H9 (cell line): ENCODE measurements around the gene RGS3. TPM values are rescaled to one million over a fixed set of nuclear protein-coding genes. Genes with fewer than 3 reads are reported as not detected.

ENCODE experiments used
- DNase-seq: peaks from one replicate; pipeline ENCODE4 v3.0.0-alpha.2; 2017
- H2AFZ ChIP-seq: one replicate; pipeline ENCODE4 v1.6.1; 2013; ENCODE audit warnings: mild to moderate bottlenecking, low read length, control low read depth, moderate library complexity
- H2AK5ac ChIP-seq: 2 replicates; pipeline ENCODE4 v1.6.1; 2013; ENCODE audit warnings: low read length, control low read depth, mixed read lengths; ENCODE audit not compliant: insufficient read length
- H2BK120ac ChIP-seq: one replicate; pipeline ENCODE4 v1.6.1; 2013; ENCODE audit warnings: low read depth, mild to moderate bottlenecking, low read length, control low read depth, inconsistent platforms; ENCODE audit not compliant: poor library complexity, severe bottlenecking
- H2BK12ac ChIP-seq: 2 replicates; pipeline ENCODE4 v1.6.1; 2013; ENCODE audit warnings: low read length, control low read depth, mixed read lengths, low read depth; ENCODE audit not compliant: insufficient read length
- H2BK15ac ChIP-seq: 2 replicates; pipeline ENCODE4 v1.6.1; 2013; ENCODE audit warnings: low read depth, low read length, control low read depth
- H2BK20ac ChIP-seq: one replicate; pipeline ENCODE4 v1.6.1; 2013; ENCODE audit warnings: low read depth, mild to moderate bottlenecking, low read length, control low read depth, inconsistent platforms; ENCODE audit not compliant: poor library complexity, severe bottlenecking
- H2BK5ac ChIP-seq: 2 replicates; pipeline ENCODE4 v1.6.1; 2013; ENCODE audit warnings: low read length, control low read depth, mixed read lengths; ENCODE audit not compliant: insufficient read length
- H3K14ac ChIP-seq: 2 replicates; pipeline ENCODE4 v1.6.1; 2013; ENCODE audit warnings: low read length, control low read depth; ENCODE audit not compliant: insufficient read depth
- H3K18ac ChIP-seq: 2 replicates; pipeline ENCODE4 v1.6.1; 2013; ENCODE audit warnings: low read depth, mild to moderate bottlenecking, mixed read lengths, low read length, control low read depth; ENCODE audit not compliant: insufficient read length
- H3K23ac ChIP-seq: 2 replicates; pipeline ENCODE4 v1.6.1; 2013; ENCODE audit warnings: low read length, control low read depth, mixed read lengths, low read depth; ENCODE audit not compliant: insufficient read length
- H3K23me2 ChIP-seq: 2 replicates; pipeline ENCODE4 v1.6.1; 2013; ENCODE audit warnings: low read depth, mild to moderate bottlenecking, mixed read lengths, low read length, control low read depth; ENCODE audit not compliant: insufficient read length, poor library complexity, severe bottlenecking
- H3K27ac ChIP-seq: 2 replicates; pipeline ENCODE4 v1.5.1; 2013; ENCODE audit warnings: low read length, control low read depth, mixed read lengths, low read depth; ENCODE audit not compliant: insufficient read length
- H3K27me3 ChIP-seq: 2 replicates; pipeline ENCODE4 v1.6.1; 2013; ENCODE audit warnings: low read length, control low read depth, inconsistent platforms; ENCODE audit not compliant: insufficient read depth
- H3K4ac ChIP-seq: 2 replicates; pipeline ENCODE4 v1.6.1; 2013; ENCODE audit warnings: low read depth, mild to moderate bottlenecking, control low read depth, inconsistent platforms, low read length, moderate library complexity
- H3K4me1 ChIP-seq: 2 replicates; pipeline ENCODE4 v1.6.1; 2013; ENCODE audit warnings: low read length, control low read depth, inconsistent platforms; ENCODE audit not compliant: insufficient read depth
- H3K4me2 ChIP-seq: 2 replicates; pipeline ENCODE4 v1.6.1; 2013; ENCODE audit warnings: low read length, control low read depth, mixed read lengths; ENCODE audit not compliant: insufficient read length, insufficient read depth
- H3K56ac ChIP-seq: 2 replicates; pipeline ENCODE4 v1.6.1; 2013; ENCODE audit warnings: low read depth, mild to moderate bottlenecking, mixed read lengths, low read length, control low read depth; ENCODE audit not compliant: insufficient read length
- H3K79me1 ChIP-seq: 2 replicates; pipeline ENCODE4 v1.6.1; 2013; ENCODE audit warnings: low read depth, mild to moderate bottlenecking, moderate library complexity, low read length, control low read depth, inconsistent platforms; ENCODE audit not compliant: insufficient read depth, poor library complexity, severe bottlenecking
- H3K79me2 ChIP-seq: 2 replicates; pipeline ENCODE4 v1.6.1; 2013; ENCODE audit warnings: low read length, control low read depth, inconsistent platforms; ENCODE audit not compliant: insufficient read depth
- H3K9ac ChIP-seq: 2 replicates; pipeline ENCODE4 v1.6.1; 2013; ENCODE audit warnings: low read length, control low read depth, mixed read lengths; ENCODE audit not compliant: insufficient read length; ENCODE audit errors: extremely low read depth
- H3K9me3 ChIP-seq: one replicate; pipeline ENCODE4 v1.6.1; 2013; ENCODE audit warnings: low read depth, low read length, inconsistent platforms; ENCODE audit not compliant: control insufficient read depth
- H3T11ph ChIP-seq: one replicate; pipeline ENCODE4 v1.6.1; 2013; ENCODE audit warnings: mild to moderate bottlenecking, low read length, control low read depth, inconsistent platforms
- H4K20me1 ChIP-seq: one replicate; pipeline ENCODE4 v1.6.1; 2013; ENCODE audit not compliant: control insufficient read depth, insufficient read length, insufficient read depth
- H4K5ac ChIP-seq: 2 replicates; pipeline ENCODE4 v1.6.1; 2013; ENCODE audit warnings: low read depth, mild to moderate bottlenecking, mixed read lengths, low read length, control low read depth; ENCODE audit not compliant: insufficient read length
- H4K8ac ChIP-seq: replicated peaks from 2 replicates; pipeline ENCODE4 v1.6.1; 2013; ENCODE audit warnings: low read length, control low read depth, mixed read lengths, low read depth; ENCODE audit not compliant: insufficient read length
- H4K91ac ChIP-seq: 2 replicates; pipeline ENCODE4 v1.6.1; 2013; ENCODE audit warnings: low read depth, mild to moderate bottlenecking, moderate library complexity, mixed read lengths, low read length, control low read depth; ENCODE audit not compliant: insufficient read length
- H3K27ac Mint-ChIP-seq, 3 experiments: 2 replicates in 2 of 3; 3 replicates in 1 of 3; pipeline ENCODE4 v1.8.0; 2020 to 2021; ENCODE audit warnings: mixed read lengths in 3 of 3, mild to moderate bottlenecking in 1 of 3, moderate library complexity in 1 of 3
- H3K27me3 Mint-ChIP-seq: 2 replicates; pipeline ENCODE4 v1.8.0; 2021; ENCODE audit warnings: low read depth, mild to moderate bottlenecking, moderate library complexity, mixed read lengths
- H3K36me3 Mint-ChIP-seq, 3 experiments: 2 replicates in 2 of 3; 3 replicates in 1 of 3; pipeline ENCODE4 v1.8.0; 2020 to 2021; ENCODE audit warnings: low read depth in 3 of 3, mixed read lengths in 3 of 3; ENCODE audit not compliant: insufficient read depth in 1 of 3
- H3K4me1 Mint-ChIP-seq, 2 experiments: 2 replicates each; pipeline ENCODE4 v1.8.0; 2020; ENCODE audit warnings: mixed read lengths in 2 of 2
- H3K4me3 Mint-ChIP-seq, 2 experiments: 2 replicates in 1 of 2; 3 replicates in 1 of 2; pipeline ENCODE4 v1.8.0; 2020 to 2021; ENCODE audit warnings: mild to moderate bottlenecking in 2 of 2, mixed read lengths in 2 of 2, moderate library complexity in 1 of 2
- H3K9me3 Mint-ChIP-seq, 2 experiments: 2 replicates in 1 of 2; 3 replicates in 1 of 2; pipeline ENCODE4 v1.8.0; 2020; ENCODE audit warnings: mild to moderate bottlenecking in 2 of 2, mixed read lengths in 2 of 2, moderate library complexity in 1 of 2
- WGBS: extraction: QIAGEN DNeasy Blood & Tissue Kit; methylation state at CpG from one replicate; pipeline ENCODE4 v1.1.7; 2013; ENCODE audit warnings: missing lambda C conversion rate, low lambda C conversion rate, mixed read lengths; ENCODE audit not compliant: insufficient read length; ENCODE audit errors: extremely low coverage; 5-methylcytosine and 5-hydroxymethylcytosine counted together
- total RNA-seq: library from RNA; stranded (reverse); gene quantifications from 2 replicates; pipeline ENCODE4 v1.2.1, GENCODE V29; 2021
- TF ChIP-seq, protein P1 (sequence below): fragments of 200-600 bp; sonication (generic); conservative IDR thresholded peaks from 3 replicates; pipeline ENCODE4 v1.8.0; 2021; ENCODE audit warnings: antibody characterized with exemption, mild to moderate bottlenecking

Gene RGS3
- total RNA-seq, 1 experiment from 2014 or later: 13.9 TPM

DNA sequence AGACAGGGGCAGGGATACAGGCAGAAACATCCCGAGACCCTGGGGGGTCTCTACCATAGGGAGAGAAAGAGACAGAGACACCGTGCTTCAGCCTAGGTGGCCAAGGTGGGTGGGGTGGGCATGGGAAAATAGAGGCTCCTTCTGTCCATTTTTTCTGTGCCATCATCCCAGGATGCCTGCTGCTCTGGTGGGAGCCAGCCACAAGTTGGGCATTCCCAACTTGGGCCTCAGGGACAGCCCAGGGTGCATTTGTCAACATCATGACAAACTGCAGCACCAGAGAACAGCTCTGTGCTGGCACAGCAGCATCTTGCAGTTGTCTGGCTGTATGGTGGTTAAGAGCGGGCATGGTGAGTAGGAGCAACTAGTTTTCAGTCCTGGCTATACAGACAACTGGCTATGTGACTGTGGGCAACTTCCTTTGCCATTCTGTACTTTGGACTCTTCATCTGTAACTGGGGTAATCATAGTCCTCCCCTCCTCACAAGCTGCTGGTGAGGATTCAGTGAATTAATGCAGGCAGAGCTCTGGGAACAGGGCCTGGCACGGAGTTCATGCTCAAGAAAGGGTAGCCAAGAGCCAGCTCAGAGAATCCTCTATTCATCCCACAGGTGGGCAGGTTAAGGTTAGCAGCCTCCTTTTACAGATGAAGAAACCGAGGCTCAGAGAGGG, 100.4 kb downstream of the RGS3 start:
- no CpG with 5 or more reads among the region's 5 CpGs for WGBS
- Mint-ChIP-seq H3K4me1 (peaks cover 18 to 23% of the 10 kb centered on the region in 2 experiments), H3K4me3 (no peak overlapping the region), H3K9me3 (no peaks in the 10 kb centered on the region), H3K27me3 (peaks cover 2% of the 10 kb centered on the region; the same call in 1 of the 2 replicates), H3K36me3 (no peaks in the 10 kb centered on the region), H3K27ac (peak overlapping the region in 1 of 3 experiments; percentile 48; a peak in 1 of 7 replicates)
- H2AFZ ChIP-seq: no peak overlapping the region
- no peak overlapping the region for H3K14ac ChIP-seq
- H3K27ac ChIP-seq: no peak overlapping the region
- no peak overlapping the region for H2BK5ac ChIP-seq
- no peak overlapping the region for H4K91ac ChIP-seq
- no peak overlapping the region for H4K5ac ChIP-seq
- no peak overlapping the region for H4K8ac ChIP-seq
- H4K20me1 ChIP-seq: no peaks in the 10 kb centered on the region
- H3K9ac ChIP-seq: no peak overlapping the region
- H2BK12ac ChIP-seq: no peak overlapping the region
- peaks cover 2% of the 10 kb centered on the region; the same call in 1 of the 2 replicates for H3K4me1 ChIP-seq
- no peak overlapping the region for H3K4ac ChIP-seq
- no peaks in the 10 kb centered on the region for H3K23me2 ChIP-seq
- H3K79me2 ChIP-seq: no peaks in the 10 kb centered on the region
- H3K18ac ChIP-seq: no peak overlapping the region
- no peak overlapping the region for H3K56ac ChIP-seq
- H2BK20ac ChIP-seq: no peak overlapping the region
- no peaks in the 10 kb centered on the region for H3K9me3 ChIP-seq
- H2AK5ac ChIP-seq: no peak overlapping the region
- TF ChIP-seq, protein P1, sequence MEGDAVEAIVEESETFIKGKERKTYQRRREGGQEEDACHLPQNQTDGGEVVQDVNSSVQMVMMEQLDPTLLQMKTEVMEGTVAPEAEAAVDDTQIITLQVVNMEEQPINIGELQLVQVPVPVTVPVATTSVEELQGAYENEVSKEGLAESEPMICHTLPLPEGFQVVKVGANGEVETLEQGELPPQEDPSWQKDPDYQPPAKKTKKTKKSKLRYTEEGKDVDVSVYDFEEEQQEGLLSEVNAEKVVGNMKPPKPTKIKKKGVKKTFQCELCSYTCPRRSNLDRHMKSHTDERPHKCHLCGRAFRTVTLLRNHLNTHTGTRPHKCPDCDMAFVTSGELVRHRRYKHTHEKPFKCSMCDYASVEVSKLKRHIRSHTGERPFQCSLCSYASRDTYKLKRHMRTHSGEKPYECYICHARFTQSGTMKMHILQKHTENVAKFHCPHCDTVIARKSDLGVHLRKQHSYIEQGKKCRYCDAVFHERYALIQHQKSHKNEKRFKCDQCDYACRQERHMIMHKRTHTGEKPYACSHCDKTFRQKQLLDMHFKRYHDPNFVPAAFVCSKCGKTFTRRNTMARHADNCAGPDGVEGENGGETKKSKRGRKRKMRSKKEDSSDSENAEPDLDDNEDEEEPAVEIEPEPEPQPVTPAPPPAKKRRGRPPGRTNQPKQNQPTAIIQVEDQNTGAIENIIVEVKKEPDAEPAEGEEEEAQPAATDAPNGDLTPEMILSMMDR: no peak
- H3K79me1 ChIP-seq: no peaks in the 10 kb centered on the region
- H2BK120ac ChIP-seq: no peak overlapping the region
- DNase-seq: no peak
- no peak overlapping the region for H2BK15ac ChIP-seq
- H3K23ac ChIP-seq: no peak overlapping the region
- H3T11ph ChIP-seq: no peak overlapping the region
- no peak overlapping the region for H3K4me2 ChIP-seq
- no peaks in the 10 kb centered on the region; the same call in 1 of the 2 replicates for H3K27me3 ChIP-seq
